ENCODE results near the gene PNMA6F. TPM values are rescaled to one million over a fixed set of nuclear protein-coding genes. Genes with fewer than 3 reads are reported as not detected.
A peak's percentile ranks its signal among the peaks of the same experiment; 100 is the strongest.
"Not testable (repeated sequence)": the region's sequence is repeated elsewhere in the genome, so short reads cannot be mapped to it uniquely, and the experiment has no call there.

Gene PNMA6F
- total and polyA plus RNA-seq, 8 donors: 0.12 TPM; not detected in 7

DNA sequence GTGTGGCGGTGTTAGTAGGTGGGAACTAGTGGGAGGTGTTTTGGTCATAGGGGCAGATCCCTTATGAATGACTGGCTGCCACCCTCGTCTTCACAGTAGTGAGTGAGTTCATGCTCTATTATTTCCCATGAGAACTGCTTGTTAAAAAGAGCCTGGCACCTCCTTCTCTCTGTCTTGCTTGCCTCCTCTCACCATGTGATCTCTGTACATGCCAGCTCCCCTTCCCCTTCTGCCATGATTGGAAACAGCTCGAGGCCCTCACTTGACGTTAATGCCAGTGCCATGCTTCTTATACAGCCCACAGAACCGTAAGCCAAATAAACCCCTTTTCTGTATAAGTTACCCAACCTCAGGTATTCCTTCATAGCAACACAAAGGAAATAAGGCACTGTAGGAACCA, 21.7 kb downstream of the PNMA6F start:
- DNase-seq (no peak), FAIRE-seq (no peak), ATAC-seq (no peak)
- no peaks in the 10 kb centered on the region for H3K9me3 ChIP-seq
- H3K36me3 ChIP-seq: no peaks in the 10 kb centered on the region
- no peak overlapping the region for H3K27ac ChIP-seq
- intact Hi-C loops (cut with DNase I): no loop called here
- peaks cover 0 to 11% (median 0%) of the 10 kb centered on the region in 4 donors for H3K27me3 ChIP-seq
- WGBS, 2 donors: 46 to 53% methylated on average over 5 of the region's 5 CpGs
- H3K4me1 ChIP-seq: no peaks in the 10 kb centered on the region
- TF ChIP-seq, protein P1, sequence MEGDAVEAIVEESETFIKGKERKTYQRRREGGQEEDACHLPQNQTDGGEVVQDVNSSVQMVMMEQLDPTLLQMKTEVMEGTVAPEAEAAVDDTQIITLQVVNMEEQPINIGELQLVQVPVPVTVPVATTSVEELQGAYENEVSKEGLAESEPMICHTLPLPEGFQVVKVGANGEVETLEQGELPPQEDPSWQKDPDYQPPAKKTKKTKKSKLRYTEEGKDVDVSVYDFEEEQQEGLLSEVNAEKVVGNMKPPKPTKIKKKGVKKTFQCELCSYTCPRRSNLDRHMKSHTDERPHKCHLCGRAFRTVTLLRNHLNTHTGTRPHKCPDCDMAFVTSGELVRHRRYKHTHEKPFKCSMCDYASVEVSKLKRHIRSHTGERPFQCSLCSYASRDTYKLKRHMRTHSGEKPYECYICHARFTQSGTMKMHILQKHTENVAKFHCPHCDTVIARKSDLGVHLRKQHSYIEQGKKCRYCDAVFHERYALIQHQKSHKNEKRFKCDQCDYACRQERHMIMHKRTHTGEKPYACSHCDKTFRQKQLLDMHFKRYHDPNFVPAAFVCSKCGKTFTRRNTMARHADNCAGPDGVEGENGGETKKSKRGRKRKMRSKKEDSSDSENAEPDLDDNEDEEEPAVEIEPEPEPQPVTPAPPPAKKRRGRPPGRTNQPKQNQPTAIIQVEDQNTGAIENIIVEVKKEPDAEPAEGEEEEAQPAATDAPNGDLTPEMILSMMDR (IDR thresholded peaks at IDR 0.05): no peak
- no peak overlapping the region for H3K4me3 ChIP-seq

DNA sequence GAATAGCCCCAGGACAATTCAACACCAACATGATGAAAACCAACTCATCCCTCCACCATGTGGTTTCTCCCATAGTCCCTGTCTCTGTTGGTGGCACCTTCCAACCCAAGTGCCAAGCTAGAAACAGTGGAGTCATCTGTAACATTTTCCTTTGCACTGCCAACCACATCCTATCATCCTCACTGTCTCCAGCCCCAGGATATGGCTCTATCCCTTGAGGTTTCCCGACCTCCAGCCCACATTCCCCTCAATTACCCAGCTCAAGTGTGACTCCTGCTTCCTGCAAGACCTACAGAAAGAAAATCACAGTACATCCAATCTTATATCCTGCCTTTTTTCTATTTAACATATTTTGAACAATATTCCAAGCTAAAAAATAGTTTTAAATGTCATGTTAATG, 24.2 kb downstream of the PNMA6F start:
- H3K4me1 ChIP-seq: no peaks in the 10 kb centered on the region
- H3K4me3 ChIP-seq: no peak overlapping the region
- no peak overlapping the region for H3K27ac ChIP-seq
- DNase-seq (no peak), FAIRE-seq (no peak), ATAC-seq (no peak)
- 37 to 63% methylated on average over 1 of the region's 1 CpG for WGBS, 2 donors
- no peaks in the 10 kb centered on the region for H3K9me3 ChIP-seq
- H3K27me3 ChIP-seq: peaks cover 0 to 6% (median 2%) of the 10 kb centered on the region in 4 donors
- intact Hi-C loops (cut with DNase I): no loop called here
- H3K36me3 ChIP-seq: no peaks in the 10 kb centered on the region
- TF ChIP-seq, protein P1 (IDR thresholded peaks at IDR 0.05): no peak

DNA sequence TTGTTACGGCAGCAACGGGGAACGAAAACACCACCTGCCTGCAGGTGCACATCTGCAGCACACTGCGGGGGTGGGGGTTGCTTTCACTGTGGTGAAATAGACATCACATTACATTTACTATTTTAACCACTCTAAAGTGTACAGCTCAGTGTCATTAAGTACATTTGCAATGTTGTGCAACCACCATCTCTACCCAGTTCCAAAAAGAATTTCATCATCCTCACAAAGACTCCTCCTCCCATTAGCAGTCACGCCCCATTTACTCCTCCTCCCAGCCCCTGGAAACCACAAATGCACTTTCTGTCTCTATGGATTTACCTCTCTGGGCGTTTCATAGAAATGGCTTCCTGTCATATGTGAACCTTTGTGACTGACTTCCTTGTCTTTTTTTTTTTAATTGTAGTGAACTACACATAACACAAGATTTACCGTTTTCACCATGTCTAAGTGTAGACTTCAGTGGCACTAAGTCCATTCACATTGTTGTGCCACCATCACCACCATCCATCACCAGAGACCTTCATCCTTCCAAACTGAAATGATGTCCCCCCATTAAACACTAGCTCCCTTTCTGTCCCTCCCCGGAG, 28.0 kb downstream of the PNMA6F start:
- H3K4me1 ChIP-seq; intact Hi-C loops (cut with DNase I); H3K36me3 ChIP-seq; DNase-seq; H3K9me3 ChIP-seq; H3K4me3 ChIP-seq; H3K27ac ChIP-seq; H3K27me3 ChIP-seq: not testable (repeated sequence)
- WGBS, 2 donors: 58 to 60% methylated on average over 3 of the region's 8 CpGs
- peak; percentile 60 for FAIRE-seq
- ATAC-seq: peak in 2 of 4 donors; percentile 30 to 60

DNA sequence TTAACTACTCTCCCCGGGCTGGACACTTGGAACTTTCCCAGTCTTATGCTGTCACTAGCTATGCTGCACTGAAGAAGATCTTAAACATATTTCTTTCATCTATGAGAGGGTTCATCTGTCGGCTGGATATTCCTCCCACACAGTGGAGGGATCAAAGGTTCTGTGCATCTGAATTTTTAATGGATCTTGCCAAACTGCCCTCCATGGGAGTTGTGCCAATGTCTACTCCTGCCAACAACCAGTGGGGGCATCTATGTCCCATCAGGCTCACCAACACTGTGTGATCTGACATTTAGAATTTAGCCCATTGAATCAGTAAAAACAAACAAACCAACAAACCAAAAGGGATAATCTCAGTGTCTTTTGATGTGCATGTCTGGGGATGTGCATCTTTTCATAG, 32.8 kb downstream of the PNMA6F start:
- intact Hi-C loops (cut with DNase I); H3K4me1 ChIP-seq; H3K27me3 ChIP-seq; ATAC-seq; H3K27ac ChIP-seq; H3K36me3 ChIP-seq; DNase-seq; H3K4me3 ChIP-seq; FAIRE-seq; H3K9me3 ChIP-seq: not testable (repeated sequence)
- WGBS, 2 donors: no CpG with 5 or more reads among the region's 2 CpGs

DNA sequence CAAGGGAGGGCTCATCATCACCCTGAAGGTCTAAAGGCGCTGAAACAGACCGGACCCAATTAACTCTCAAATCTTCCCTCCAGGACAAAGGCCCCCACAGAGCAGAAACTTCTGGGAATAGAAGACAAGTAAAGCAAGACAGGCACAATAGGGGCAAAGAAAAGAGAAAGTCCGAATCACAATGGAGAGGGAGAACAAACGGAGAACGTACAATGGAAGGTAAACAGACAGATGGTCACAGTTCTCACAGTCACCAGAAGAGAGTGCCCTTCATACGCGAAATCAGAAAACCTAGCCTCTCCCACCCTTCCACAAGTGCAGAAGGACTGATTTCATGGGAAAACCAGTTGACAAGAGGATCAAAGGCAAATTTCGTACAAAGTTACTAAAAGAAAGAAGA, 35.9 kb downstream of the PNMA6F start:
- FAIRE-seq; ATAC-seq; H3K4me1 ChIP-seq; intact Hi-C loops (cut with DNase I); H3K9me3 ChIP-seq; H3K27me3 ChIP-seq; H3K4me3 ChIP-seq; H3K36me3 ChIP-seq; H3K27ac ChIP-seq; DNase-seq: not testable (repeated sequence)
- no CpG with 5 or more reads among the region's 8 CpGs for WGBS, 2 donors

DNA sequence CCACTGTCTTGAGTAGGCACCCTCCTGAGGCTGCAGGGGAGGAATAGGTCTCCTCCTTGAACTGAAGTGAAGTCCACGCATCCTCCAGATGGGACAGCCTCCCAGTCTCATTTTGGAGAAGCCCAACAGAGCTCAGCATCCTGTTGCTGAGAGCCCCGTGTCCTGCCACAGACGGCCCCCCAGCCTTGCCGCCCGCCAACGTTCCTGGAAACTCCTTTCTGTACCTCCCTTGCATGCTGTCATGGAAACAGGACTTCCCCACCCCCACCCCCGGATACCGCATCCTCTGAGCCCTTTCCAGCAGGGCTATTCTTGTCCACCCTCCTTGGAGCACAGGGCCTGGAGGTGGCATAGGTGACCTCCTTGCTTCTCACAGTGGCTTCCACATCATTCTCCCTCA, 37.6 kb downstream of the PNMA6F start:
- H3K27me3 ChIP-seq; ATAC-seq; H3K36me3 ChIP-seq; H3K27ac ChIP-seq; FAIRE-seq; H3K9me3 ChIP-seq; H3K4me3 ChIP-seq; H3K4me1 ChIP-seq; intact Hi-C loops (cut with DNase I); DNase-seq: not testable (repeated sequence)
- 60% methylated on average over 2 of the region's 8 CpGs; no CpG with 5 or more reads in 1 of the 2 donors for WGBS, 2 donors

DNA sequence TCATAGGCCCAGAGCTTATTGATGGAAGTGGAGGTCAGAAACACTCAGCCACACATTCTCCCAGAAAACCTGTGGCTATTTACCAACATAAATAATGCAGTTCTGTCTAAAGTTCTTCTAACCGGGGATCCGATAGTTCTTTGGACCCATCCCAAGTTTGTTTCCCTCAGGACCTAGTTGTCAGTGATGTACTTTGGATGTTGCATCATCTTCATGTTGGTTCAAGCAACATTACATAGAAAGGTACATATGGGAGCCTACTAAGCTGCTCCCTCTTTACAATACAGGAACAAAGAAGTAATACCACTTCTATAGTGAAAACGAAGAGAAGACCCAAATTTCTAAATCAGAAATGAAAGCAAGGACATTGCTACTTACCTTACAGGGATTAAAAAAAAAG, 39.8 kb downstream of the PNMA6F start:
- H3K4me3 ChIP-seq; H3K27ac ChIP-seq; FAIRE-seq; H3K36me3 ChIP-seq; H3K27me3 ChIP-seq; intact Hi-C loops (cut with DNase I); DNase-seq; H3K4me1 ChIP-seq; ATAC-seq; H3K9me3 ChIP-seq: not testable (repeated sequence)
- no CpG with 5 or more reads among the region's 3 CpGs for WGBS, 2 donors

DNA sequence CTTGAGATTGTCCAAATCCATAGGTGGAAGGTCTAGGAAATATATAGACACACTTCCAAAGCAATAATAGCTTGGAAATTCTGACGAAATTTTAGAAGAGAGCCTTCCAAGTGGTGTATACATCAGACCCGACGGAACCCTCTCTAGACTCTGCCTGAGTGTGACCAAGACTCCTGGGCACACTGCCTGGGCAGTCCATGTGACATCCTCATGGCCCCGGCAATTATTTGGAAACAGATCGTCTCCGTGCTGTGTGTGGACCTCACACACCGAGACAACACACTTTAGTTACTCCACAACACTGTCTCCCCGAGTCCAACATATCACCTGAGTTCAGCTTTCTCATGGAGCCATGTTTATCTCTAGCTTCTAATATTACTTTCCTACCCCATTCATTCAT, 42.3 kb downstream of the PNMA6F start:
- ATAC-seq; H3K27me3 ChIP-seq; DNase-seq; H3K4me1 ChIP-seq; FAIRE-seq; H3K4me3 ChIP-seq; H3K9me3 ChIP-seq; H3K36me3 ChIP-seq; H3K27ac ChIP-seq; intact Hi-C loops (cut with DNase I): not testable (repeated sequence)
- WGBS, 2 donors: no CpG with 5 or more reads among the region's 8 CpGs

DNA sequence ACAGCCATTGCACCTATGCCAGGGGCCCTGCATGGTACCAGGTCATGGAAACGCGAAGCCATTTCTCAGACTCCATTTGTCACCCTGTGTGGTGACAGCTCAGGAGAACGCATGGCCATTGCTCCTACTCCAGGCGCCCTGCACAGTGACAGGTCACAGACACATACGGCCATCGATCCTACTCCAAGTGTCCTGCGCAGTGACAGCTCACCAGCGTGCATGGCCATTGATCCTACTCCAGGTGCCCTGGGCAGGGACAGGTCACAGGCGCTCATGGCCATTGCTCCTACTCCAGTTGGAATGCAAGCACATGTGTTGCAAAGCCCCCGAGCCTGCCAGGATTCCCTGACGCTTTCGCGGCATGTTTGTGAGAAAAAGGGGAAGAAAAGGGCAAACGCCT, 45.5 kb downstream of the PNMA6F start:
- not testable (repeated sequence) for FAIRE-seq, H3K27me3 ChIP-seq

DNA sequence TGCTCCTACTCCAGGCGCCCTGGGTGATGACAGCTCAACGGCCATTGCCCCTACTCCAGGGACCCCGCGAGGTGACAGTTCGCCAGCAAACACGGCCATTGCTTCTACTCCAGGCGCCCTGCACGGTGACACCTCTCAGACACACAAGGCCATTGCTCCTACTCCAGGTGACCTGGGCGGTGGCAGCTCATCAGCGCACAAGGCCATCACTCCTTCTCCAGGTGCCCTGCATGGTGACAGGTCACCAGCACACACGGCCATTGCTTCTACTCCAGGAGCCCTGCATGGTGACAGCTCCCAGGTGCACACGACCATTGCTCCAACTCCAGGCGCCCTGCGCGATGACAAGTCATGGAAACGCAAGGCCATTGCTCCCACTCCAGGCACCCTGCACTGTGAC, 46.1 kb downstream of the PNMA6F start:
- 67 to 90% methylated on average over 1 to 2 of the region's 16 CpGs for WGBS, 2 donors
- intact Hi-C loops (cut with DNase I); H3K9me3 ChIP-seq; H3K4me1 ChIP-seq; H3K27me3 ChIP-seq; H3K4me3 ChIP-seq; H3K36me3 ChIP-seq; FAIRE-seq; H3K27ac ChIP-seq; ATAC-seq: not testable (repeated sequence)
- peak in 1 of 6 donors; percentile 17 for DNase-seq

More for the DNA sequence above, 45.5 kb downstream of the PNMA6F start:
- H3K9me3 ChIP-seq; intact Hi-C loops (cut with DNase I); ATAC-seq; H3K4me1 ChIP-seq; H3K36me3 ChIP-seq; H3K27ac ChIP-seq; H3K4me3 ChIP-seq; DNase-seq: not testable (repeated sequence)
- 76 to 85% methylated on average over 5 to 6 of the region's 14 CpGs for whole genome bisulfite sequencing, 2 donors

DNA sequence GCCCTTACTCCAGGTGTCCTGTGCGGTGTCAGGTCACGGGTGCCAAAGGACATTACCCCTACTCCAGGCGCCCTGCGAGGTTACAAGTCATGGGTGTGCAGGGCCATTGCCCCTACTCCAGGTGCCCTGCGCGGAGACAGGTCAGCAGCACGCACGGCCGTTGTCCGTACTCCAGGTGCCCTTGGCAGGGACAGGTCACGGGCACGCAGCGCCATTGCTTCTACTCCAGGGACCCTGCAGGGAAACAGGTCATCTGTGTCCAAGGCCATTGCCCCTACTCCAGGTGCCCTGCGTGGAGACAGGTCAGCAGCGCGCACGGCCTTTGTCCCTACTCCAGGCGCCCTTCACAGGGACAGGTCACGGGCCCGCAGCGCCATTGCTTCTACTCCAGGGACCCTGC, 49.0 kb downstream of the PNMA6F start:
- H3K9me3 ChIP-seq; intact Hi-C loops (cut with DNase I); ATAC-seq; FAIRE-seq; H3K4me3 ChIP-seq; H3K36me3 ChIP-seq; H3K27me3 ChIP-seq; H3K27ac ChIP-seq; H3K4me1 ChIP-seq: not testable (repeated sequence)
- 72 to 89% methylated on average over 14 to 16 of the region's 21 CpGs for WGBS, 2 donors
- DNase-seq: peak in 2 of 6 donors; percentile 23 to 67

All from pancreas (tissue), 10 donors.